Renal pelvis (tissue), 4 donors: ENCODE measurements around the gene LYPD4. TPM values are rescaled to one million over a fixed set of nuclear protein-coding genes. Genes with fewer than 3 reads are reported as not detected.
"Not testable (repeated sequence)": the region's sequence is repeated elsewhere in the genome, so short reads cannot be mapped to it uniquely, and the experiment has no call there.

Source experiments
- DNase-seq: peaks from one replicate; pipeline ENCODE4 v3.0.0-alpha.2; 2013
- polyA plus RNA-seq, 3 donors: library from polyadenylated mRNA; unstranded; fragments of 120-200 nt; gene quantifications; one replicate each; pipeline ENCODE4 v1.2.1, GENCODE V29; 2013; ENCODE audit not compliant: insufficient read length in 3 of 3

LYPD4 gene
- polyA plus RNA-seq, 3 donors: not detected

- not testable (repeated sequence) for DNase-seq
Observed at GRCh38 chr19:41875973-41876372, 31.5 kb upstream of the LYPD4 start.

DNA sequence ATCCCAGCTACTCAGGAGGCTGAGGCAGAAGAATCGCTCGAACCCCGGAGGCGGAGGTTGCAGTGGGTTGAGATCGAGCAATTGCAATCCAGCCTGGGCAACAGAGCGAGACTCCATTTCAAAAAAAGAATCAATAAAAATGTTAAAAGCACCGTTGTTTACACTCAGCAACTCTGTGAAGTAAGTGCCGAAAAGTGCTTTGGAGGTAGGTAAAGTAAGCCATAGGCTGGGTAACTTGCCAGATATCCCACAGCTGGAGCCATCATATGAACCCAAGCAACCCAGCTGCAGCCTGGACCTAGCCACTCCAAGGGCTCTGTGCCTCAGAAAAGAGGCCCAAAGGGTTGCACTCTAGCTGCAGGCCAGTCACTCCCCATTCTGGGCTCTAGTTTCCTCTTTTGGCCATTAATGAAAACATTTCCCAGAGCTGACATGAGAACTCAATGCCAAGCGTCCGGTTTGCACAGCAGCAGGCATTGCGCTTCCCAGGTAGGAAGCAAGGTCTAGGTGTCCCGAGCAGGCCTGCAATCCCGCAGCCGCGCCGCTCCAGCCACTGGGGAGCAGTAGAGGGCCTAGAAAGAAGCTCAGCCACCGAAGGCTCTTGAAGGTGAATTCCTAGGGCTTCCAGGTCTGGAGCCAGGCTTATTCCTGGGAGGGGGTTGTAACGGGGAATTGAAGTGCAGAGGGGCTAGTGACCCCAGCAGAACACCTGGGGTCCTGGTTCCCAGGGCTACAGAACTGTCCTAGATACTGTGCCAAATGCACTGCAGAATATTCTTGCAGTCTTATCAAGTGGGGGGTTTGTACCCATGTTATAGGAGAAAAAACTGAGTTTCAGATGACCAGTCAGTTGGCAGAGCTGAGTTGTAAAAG is 28.5 kb upstream of the LYPD4 start:
- peak; percentile 59 for DNase-seq

DNA sequence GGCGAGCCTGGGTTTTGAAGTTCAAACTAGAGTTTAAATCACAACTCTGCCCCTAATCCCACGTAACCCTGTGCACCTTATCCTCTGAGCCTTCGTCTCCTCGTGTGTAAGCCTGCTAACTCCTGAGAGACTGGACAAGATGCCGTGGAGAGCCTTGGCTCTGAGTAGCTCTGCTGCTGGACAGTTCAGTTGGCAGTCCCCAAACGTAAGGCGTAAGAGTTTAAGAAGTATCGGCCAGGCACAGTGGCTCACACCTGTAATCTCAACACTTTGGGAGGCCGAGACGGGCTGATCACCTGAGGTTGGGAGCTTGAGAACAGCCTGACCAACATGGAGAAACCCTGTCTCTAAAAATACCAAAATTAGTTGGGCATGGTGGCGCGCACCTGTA is 27.9 kb upstream of the LYPD4 start:
- no peak for DNase-seq

- DNase-seq: no peak
Observed at GRCh38 chr19:41871573-41872383, 27.3 kb upstream of the LYPD4 start.

GRCh38 chr19:41870401-41870873 is 26.0 kb upstream of the LYPD4 start:
- DNase-seq: no peak

DNA sequence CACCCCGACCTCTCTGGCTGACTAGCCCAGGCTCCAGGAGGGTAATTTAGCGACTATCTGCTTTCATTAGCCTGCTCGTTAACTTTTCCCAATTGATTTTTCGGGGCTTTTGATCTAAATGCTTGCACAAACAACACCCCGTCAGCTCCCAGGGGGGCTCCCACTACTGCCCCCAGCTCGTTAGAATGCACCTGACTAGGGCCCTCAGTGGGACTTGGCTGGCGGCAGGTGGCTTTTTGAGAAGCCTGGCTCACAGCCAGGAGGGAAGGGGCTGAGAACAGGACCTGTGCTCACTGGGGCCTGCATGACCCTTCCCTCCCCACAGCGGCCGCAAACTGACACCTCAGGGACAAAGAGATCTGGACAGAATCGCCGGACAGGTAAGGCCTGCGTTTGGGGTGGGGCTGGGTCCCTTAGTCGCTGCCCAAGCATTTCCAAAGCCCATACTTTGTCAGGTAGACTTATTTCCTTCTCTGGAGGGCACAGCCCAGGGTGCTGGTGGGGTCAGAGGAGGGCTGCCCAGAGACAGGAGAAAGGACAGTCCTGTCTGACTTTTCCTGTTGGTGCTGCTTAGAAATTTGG is 25.0 kb upstream of the LYPD4 start:
- DNase-seq: no peak

GRCh38 chr19:41868989-41869300 is 24.5 kb upstream of the LYPD4 start:
- no peak for DNase-seq

DNA sequence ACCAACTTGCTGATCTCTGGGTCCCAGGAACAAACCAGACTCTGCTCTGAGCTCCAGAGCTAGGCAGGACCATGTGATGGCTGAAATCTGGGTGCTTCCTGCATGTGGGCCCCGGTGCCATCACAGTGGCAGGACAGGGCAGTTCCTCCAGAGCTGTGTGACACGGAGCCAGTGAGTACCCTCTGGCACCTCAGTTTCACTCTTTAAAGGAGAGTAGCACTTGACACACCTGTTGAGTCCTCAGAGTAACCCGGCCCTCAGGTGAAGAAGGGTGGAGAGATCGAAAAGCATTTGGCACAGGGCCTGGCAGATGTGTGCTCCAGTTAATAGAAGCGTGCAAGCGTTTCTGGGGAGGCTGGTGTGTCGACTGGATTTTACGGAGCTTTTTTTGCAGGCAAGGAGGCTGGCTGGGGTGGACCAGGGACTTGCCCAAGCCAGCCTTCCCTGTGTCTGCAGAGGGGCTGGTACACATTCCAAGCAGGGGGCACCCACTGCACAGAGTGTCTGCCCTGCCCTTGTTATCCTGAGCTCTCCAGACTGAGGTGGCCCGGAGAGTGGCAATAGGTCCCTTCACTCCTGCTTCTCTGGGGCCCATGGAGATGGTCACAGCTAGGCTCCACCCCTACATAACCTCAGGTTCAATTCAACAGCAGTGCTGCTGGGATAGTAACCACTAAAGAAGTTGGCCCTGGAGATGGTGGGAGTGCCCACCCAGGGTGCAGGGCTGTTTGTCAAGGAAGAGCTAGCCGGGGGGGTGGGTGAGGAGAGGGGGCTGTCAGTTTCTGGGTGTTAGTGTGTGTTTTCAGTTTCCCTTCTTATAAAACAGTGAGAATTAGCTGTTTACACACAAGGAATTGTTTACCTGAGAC is 23.9 kb upstream of the LYPD4 start:
- DNase-seq: no peak

DNA sequence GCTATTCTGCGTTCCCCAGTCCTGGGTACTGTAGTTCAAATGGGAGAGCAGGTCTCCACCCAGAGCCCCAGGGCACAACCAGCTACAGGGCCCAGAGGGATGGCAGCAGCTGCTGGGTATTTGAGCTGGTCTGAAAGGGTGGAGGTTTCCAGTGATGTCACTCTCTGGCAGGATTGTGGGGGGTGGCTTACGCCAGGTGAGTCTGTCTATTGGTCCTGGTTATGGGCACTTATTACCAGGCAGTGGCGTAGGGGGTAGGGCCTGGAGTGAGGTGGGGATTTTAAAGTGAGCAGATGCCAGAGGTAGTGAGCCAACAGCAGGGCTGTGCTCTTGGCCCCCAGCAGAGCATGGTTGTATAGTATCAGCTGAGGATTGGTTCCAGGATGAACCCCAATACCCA is 21.8 kb upstream of the LYPD4 start:
- DNase-seq: no peak

DNA sequence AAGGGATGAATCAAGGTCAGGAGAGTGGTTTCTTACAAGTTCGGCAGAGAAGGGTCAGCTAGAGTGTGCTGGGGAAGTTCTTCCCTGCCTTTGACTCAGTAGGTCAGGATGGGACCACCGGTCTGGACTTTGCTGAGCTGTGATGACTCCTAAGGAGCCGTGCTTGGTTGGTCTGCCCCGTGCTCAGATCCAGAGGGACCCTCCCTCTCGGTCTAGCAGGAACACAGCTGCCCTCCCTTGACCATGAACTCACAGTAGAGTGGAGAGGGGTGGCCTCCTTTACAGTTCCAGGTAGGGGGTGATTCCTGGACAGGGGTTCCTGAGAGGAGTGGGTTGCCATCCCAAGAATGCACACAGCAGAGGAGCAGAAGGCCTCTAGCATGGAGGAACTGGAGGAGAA is 19.9 kb upstream of the LYPD4 start:
- no peak for DNase-seq

- DNase-seq: no peak
Observed at GRCh38 chr19:41863209-41863931, 18.9 kb upstream of the LYPD4 start.

- DNase-seq: no peak
Observed at GRCh38 chr19:41862445-41862986, 18.0 kb upstream of the LYPD4 start.

GRCh38 chr19:41861846-41862245 is 17.4 kb upstream of the LYPD4 start:
- DNase-seq: no peak

GRCh38 chr19:41861116-41861768 is 16.8 kb upstream of the LYPD4 start:
- no peak for DNase-seq

DNA sequence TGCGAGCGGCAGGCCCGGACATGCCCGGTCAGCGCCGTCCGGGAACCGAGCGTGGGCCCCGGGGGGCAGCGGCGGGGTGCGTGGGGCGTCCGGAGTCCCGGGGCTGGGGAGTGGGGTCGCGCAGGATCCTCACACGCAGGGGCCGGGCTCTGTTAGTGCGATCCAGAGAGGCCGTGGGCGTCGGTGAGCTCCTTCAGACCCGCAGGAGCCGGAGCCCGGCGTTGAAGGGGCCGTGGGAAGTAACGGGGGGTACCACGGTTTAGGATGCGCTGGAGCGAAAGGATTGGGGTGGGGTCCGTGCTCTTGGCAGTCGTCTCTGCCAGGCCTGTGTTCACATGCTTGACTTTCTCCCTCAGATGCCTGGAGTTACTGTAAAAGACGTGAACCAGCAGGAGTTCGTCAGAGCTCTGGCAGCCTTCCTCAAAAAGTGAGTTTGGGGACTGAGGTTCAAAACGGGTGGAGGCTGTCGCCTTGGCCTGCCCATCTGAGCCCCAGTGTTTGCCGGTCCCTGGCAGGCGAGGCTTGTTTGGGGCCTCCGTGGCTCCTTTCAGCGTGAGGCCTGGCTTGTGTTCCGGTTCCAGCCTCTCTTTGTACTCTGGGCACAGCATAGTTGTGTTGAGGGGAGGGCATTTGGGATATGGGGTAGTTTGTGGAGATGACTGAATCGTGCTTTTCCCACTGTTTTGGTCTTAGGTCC is 16.1 kb upstream of the LYPD4 start:
- no peak for DNase-seq

GRCh38 chr19:41859618-41860418 is 15.3 kb upstream of the LYPD4 start, which contains the start of gene RPS19:
Gene RPS19 (plus strand): TSS chr19:41860255. CDS start chr19:41860775, 520 bp downstream.
- peak; percentile 99 for DNase-seq

GRCh38 chr19:41859213-41859617 is 14.7 kb upstream of the LYPD4 start:
- no peak for DNase-seq

- no peak for DNase-seq
Observed at GRCh38 chr19:41853768-41854167, 9.3 kb upstream of the LYPD4 start.

DNA sequence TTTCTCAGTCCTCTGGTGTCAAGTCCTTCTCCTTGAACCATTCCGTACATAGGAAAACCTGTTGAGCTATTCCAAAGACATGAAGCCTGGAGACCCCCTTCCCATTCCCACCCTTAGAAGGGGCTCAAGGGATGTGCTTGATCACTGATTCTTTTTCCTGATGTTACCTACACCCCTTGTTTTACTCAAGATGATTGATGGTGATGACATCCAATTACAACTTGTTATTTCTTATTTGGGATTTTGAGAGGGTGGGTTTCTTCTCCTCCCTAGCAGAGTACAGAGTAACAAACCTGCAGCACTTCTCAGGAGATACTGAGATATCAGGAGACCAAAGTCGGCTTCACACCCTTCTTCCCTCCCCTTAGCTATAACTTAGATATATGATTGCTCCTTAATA is 8.9 kb upstream of the LYPD4 start:
- DNase-seq: no peak
